Measurements from ENCODE around the gene CTBP1.

CTBP1 gene

DNA sequence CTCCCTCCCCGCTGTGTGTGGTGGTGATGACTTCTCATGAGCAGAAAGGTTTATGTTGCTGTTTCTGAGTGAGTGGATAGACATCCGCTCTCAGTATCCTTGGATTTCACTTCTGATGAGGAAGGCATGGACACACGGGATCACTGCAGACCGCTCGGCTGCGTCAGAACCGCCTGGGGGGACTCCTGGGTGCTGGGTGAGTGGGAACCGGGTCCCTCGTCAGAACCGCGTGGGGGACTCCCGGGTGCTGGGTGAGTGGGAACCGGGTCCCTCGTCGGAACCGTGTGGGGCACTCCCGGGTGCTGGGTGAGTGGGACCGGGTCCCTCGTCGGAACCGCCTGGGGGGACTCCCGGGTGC lies 9.0 kb downstream of the CTBP1 start:
- H3K27me3 ChIP-seq (ENCODE audit: insufficient read depth, poor library complexity, severe bottlenecking): no peaks in the 10 kb centered on the region
- DNase-seq (ENCODE audit: low read depth in 1 of 2, low spot score in 1 of 2): no peak
- H3K4me3 ChIP-seq (replicated peaks; ENCODE audit: insufficient read depth, low read length): no peak overlapping the region
- no peak for TF ChIP-seq SPI1 (IDR thresholded peaks at IDR 0.05; ENCODE audit: borderline replicate concordance, low read depth)
- no peak for TF ChIP-seq GABPA (IDR thresholded peaks at IDR 0.05; ENCODE audit: low read depth)
- TF ChIP-seq, protein P1, sequence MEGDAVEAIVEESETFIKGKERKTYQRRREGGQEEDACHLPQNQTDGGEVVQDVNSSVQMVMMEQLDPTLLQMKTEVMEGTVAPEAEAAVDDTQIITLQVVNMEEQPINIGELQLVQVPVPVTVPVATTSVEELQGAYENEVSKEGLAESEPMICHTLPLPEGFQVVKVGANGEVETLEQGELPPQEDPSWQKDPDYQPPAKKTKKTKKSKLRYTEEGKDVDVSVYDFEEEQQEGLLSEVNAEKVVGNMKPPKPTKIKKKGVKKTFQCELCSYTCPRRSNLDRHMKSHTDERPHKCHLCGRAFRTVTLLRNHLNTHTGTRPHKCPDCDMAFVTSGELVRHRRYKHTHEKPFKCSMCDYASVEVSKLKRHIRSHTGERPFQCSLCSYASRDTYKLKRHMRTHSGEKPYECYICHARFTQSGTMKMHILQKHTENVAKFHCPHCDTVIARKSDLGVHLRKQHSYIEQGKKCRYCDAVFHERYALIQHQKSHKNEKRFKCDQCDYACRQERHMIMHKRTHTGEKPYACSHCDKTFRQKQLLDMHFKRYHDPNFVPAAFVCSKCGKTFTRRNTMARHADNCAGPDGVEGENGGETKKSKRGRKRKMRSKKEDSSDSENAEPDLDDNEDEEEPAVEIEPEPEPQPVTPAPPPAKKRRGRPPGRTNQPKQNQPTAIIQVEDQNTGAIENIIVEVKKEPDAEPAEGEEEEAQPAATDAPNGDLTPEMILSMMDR (IDR thresholded peaks at IDR 0.05; ENCODE audit: insufficient read depth, low read length): no peak
- TF ChIP-seq POLR2AphosphoS5 (IDR thresholded peaks at IDR 0.05; ENCODE audit: low read depth): no peak
- no peak for TF ChIP-seq REST (IDR thresholded peaks at IDR 0.05; ENCODE audit: insufficient replicate concordance, low read depth)
- no peak overlapping the region for H3K27ac ChIP-seq (replicated peaks)

DNA sequence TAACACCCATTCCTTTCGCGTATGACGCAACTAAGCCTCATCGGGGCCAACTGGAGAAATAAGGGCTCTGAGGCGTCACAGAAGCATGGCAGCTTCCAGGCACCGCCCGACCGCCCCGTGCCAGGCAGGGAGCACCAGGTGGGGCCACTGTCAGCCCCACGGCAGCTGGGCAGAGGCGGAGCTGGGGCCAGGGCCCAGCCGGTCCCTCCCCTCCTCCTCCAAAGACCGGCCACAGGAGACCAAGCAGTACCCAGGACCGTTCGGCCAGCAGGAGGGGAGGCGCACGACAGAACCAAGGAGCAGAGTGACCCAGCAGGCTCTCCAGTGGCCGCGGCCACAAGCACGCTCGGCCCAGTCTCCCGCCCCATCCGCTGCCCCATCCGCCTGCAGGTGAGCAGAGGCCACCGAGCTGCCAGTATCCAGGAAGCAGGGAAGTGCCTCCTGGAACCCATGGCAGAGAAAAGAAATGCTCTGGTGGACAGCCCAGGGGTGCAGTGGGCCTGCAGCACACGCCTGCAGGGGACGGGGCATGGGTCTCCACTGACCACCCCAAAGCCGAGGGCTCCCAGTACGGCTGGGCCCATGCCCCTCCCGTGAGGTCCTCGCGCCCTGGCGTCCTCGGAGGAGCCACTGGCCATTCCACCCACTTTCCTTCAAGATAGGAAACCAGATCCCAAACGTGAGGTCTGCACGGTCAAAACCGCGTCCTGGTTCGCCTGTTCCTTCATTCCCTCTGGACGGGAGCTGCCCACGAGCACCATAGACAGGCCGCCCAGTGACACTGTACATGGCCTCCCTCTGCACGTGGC lies 9.6 kb downstream of the CTBP1 start:
- TF ChIP-seq GABPA (IDR thresholded peaks at IDR 0.05; ENCODE audit: low read depth) (no peak), REST (IDR thresholded peaks at IDR 0.05; ENCODE audit: insufficient replicate concordance, low read depth) (no peak), SPI1 (IDR thresholded peaks at IDR 0.05; ENCODE audit: borderline replicate concordance, low read depth) (no peak), POLR2AphosphoS5 (IDR thresholded peaks at IDR 0.05; ENCODE audit: low read depth) (no peak)
- TF ChIP-seq, protein P1 (IDR thresholded peaks at IDR 0.05; ENCODE audit: insufficient read depth, low read length): no peak
- no peak overlapping the region for H3K4me3 ChIP-seq (replicated peaks; ENCODE audit: insufficient read depth, low read length)
- no peak overlapping the region for H3K27ac ChIP-seq (replicated peaks)
- DNase-seq (ENCODE audit: low read depth in 1 of 2, low spot score in 1 of 2): no peak
- no peaks in the 10 kb centered on the region for H3K27me3 ChIP-seq (ENCODE audit: insufficient read depth, poor library complexity, severe bottlenecking)

- TF ChIP-seq REST (IDR thresholded peaks at IDR 0.05; ENCODE audit: insufficient replicate concordance, low read depth) (no peak), POLR2AphosphoS5 (IDR thresholded peaks at IDR 0.05; ENCODE audit: low read depth) (no peak), GABPA (IDR thresholded peaks at IDR 0.05; ENCODE audit: low read depth) (no peak), SPI1 (IDR thresholded peaks at IDR 0.05; ENCODE audit: borderline replicate concordance, low read depth) (no peak)
- TF ChIP-seq, protein P1 (IDR thresholded peaks at IDR 0.05; ENCODE audit: insufficient read depth, low read length): no peak
Observed at GRCh38 chr4:1238676-1239000, 10.3 kb downstream of the CTBP1 start.

More at GRCh38 chr4:1238676-1239000, 10.3 kb downstream of the CTBP1 start:
- DNase-seq (ENCODE audit: low read depth in 1 of 2, low spot score in 1 of 2): no peak
- H3K27ac ChIP-seq (replicated peaks): no peak overlapping the region
- H3K27me3 ChIP-seq (ENCODE audit: insufficient read depth, poor library complexity, severe bottlenecking): no peaks in the 10 kb centered on the region
- no peak overlapping the region for H3K4me3 ChIP-seq (replicated peaks; ENCODE audit: insufficient read depth, low read length)
